Measurements from ENCODE around the gene DNAI1. TPM values are rescaled to one million over a fixed set of nuclear protein-coding genes. Genes with fewer than 3 reads are reported as not detected.

DNAI1 gene
- total and polyA plus RNA-seq, 8 donors, result 0.29 to 11.6 (median 4.8) TPM

GRCh38 chr9:34518110-34518616 lies 59.6 kb downstream of the DNAI1 start:
- Histone ChIP-seq H3K4me1 (peaks cover 0 to 5% of the 10 kb centered on the region in 2 donors), H3K36me3 (no peaks in the 10 kb centered on the region), H3K27ac (no peak overlapping the region), H3K9me3 (no peaks in the 10 kb centered on the region), H3K27me3 (peaks cover 0 to 14% of the 10 kb centered on the region in 2 donors), H3K4me3 (no peak overlapping the region)
- no peak for DNase-seq
- intact Hi-C loops (cut with DNase I), result no loop called here
- no peak for TF ChIP-seq CTCF (IDR thresholded peaks at IDR 0.05)
- ATAC-seq, result no peak

- peaks cover 0 to 10% of the 10 kb centered on the region in 2 donors for H3K4me1 ChIP-seq
- no peak overlapping the region for H3K4me3 ChIP-seq
- TF ChIP-seq CTCF (IDR thresholded peaks at IDR 0.05), result no peak
- ATAC-seq (no peak), DNase-seq (no peak)
- intact Hi-C loops (cut with DNase I), result no loop called here
- H3K9me3 ChIP-seq, result no peaks in the 10 kb centered on the region
- no peak overlapping the region for H3K27ac ChIP-seq
- H3K27me3 ChIP-seq, result peaks cover 0 to 22% of the 10 kb centered on the region in 2 donors
- H3K36me3 ChIP-seq, result no peaks in the 10 kb centered on the region
These were observed 60.3 kb downstream of the DNAI1 start for GRCh38 chr9:34518896-34519295.

GRCh38 chr9:34519321-34520020 lies 60.9 kb downstream of the DNAI1 start:
- no peaks in the 10 kb centered on the region for H3K9me3 ChIP-seq
- H3K27ac ChIP-seq, result no peak overlapping the region
- intact Hi-C loops (cut with DNase I), result no loop called here
- DNase-seq (no peak), ATAC-seq (no peak)
- no peaks in the 10 kb centered on the region for H3K36me3 ChIP-seq
- no peak overlapping the region for H3K4me3 ChIP-seq
- H3K27me3 ChIP-seq, result peaks cover 0 to 27% of the 10 kb centered on the region in 2 donors
- TF ChIP-seq CTCF (IDR thresholded peaks at IDR 0.05), result no peak
- H3K4me1 ChIP-seq, result peaks cover 0 to 10% of the 10 kb centered on the region in 2 donors

GRCh38 chr9:34520096-34520495 lies 61.5 kb downstream of the DNAI1 start:
- Histone ChIP-seq H3K27ac (no peak overlapping the region), H3K4me3 (no peak overlapping the region), H3K36me3 (no peaks in the 10 kb centered on the region), H3K27me3 (peaks cover 0 to 31% of the 10 kb centered on the region in 2 donors), H3K4me1 (peaks cover 0 to 10% of the 10 kb centered on the region in 2 donors), H3K9me3 (no peaks in the 10 kb centered on the region)
- intact Hi-C loops (cut with DNase I), result no loop called here
- DNase-seq, result no peak
- no peak for ATAC-seq
- no peak for TF ChIP-seq CTCF (IDR thresholded peaks at IDR 0.05)

GRCh38 chr9:34520505-34521385 lies 62.1 kb downstream of the DNAI1 start:
- peaks cover 0 to 10% of the 10 kb centered on the region in 2 donors for H3K4me1 ChIP-seq
- intact Hi-C loops (cut with DNase I), result no loop called here
- no peak overlapping the region for H3K27ac ChIP-seq
- ATAC-seq (no peak), DNase-seq (no peak)
- H3K27me3 ChIP-seq, result peaks cover 0 to 31% of the 10 kb centered on the region in 2 donors
- no peaks in the 10 kb centered on the region for H3K36me3 ChIP-seq
- H3K4me3 ChIP-seq, result no peak overlapping the region
- TF ChIP-seq CTCF (IDR thresholded peaks at IDR 0.05), result no peak
- H3K9me3 ChIP-seq, result no peaks in the 10 kb centered on the region
